GM19351 (cell line): ENCODE data around the gene RPS15.
"Not testable (repeated sequence)": the region's sequence is repeated elsewhere in the genome, so short reads cannot be mapped to it uniquely, and the experiment has no call there.

Source experiments
- ATAC-seq: cut with Tn5 transposase; IDR thresholded peaks from one replicate; pipeline ENCODE4 v1.9.1; 2021; ENCODE audit warnings: mild to moderate bottlenecking, moderate library complexity; ENCODE audit not compliant: unreplicated experiment

The RPS15 gene

DNA sequence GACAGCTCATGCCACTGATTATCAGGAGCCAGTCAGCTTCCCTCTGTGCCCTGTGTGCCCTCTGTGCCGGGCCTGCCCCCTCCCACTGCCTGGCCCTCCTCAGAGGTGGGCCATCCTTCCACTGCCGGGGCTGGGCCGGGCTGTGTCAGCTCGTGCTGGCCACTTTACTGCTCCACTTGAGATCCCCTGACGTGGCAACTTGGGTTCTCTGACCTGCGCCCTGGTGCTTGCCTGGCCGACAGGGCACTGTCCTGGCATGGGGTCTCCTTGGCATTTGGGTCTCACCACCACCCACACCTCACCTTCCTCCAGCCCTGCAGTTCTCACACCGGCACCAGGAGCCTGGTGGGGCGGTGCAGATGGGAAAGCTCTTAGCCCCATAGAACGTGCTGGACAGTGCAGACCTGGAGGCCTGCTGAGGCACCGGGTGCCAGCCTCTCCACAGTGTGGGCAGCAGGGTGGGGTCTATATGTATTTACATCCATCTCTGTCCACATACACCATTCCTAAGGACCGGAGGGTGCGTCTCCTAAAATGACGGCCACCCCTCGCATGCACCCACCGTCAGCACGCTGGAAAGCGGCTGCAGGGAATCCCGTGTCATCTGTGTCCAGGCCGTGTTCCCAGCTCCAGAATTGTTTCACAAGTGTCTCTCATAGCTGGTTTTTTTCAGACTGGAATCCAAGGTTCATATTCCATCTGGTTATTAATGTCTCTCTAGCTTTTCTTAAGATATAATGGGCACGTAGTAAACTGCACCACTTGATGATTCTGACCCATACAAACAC lies 19.1 kb upstream of the RPS15 start:
- ATAC-seq: no peak

DNA sequence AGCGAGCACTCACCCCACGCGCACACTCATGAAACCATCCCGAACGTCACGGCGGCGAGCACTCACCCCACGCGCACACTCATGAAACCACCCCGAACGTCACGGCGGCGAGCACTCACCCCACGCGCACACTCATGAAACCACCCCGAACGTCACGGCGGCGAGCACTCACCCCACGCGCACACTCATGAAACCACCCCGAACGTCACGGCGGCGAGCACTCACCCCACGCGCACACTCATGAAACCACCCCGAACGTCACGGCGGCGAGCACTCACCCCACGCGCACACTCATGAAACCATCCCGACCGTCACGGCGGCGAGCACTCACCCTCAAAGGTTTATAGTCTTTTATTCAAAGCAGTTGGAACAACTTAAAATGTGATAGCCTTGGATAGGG lies 18.1 kb upstream of the RPS15 start:
- ATAC-seq: not testable (repeated sequence)

DNA sequence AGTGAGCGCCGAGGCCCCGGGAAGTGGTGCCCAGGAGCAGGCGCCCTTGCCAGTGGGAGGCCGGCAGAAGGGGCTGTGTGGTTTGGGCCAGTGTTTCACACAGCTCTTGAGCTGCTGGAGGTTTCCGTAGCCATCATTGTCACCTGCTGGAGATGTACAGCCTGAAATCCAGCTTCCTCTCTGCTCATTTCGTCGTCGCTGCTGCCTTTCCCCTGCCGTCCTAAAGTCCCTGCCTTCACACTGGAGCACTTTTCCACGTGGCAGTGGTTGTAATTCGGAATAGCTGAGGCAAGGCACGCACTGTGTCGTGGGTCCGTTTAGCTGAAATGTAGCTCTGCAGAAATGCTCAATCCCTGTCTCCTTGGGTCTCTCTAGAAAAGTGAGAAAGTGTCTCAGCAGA lies 17.6 kb upstream of the RPS15 start:
- no peak for ATAC-seq

DNA sequence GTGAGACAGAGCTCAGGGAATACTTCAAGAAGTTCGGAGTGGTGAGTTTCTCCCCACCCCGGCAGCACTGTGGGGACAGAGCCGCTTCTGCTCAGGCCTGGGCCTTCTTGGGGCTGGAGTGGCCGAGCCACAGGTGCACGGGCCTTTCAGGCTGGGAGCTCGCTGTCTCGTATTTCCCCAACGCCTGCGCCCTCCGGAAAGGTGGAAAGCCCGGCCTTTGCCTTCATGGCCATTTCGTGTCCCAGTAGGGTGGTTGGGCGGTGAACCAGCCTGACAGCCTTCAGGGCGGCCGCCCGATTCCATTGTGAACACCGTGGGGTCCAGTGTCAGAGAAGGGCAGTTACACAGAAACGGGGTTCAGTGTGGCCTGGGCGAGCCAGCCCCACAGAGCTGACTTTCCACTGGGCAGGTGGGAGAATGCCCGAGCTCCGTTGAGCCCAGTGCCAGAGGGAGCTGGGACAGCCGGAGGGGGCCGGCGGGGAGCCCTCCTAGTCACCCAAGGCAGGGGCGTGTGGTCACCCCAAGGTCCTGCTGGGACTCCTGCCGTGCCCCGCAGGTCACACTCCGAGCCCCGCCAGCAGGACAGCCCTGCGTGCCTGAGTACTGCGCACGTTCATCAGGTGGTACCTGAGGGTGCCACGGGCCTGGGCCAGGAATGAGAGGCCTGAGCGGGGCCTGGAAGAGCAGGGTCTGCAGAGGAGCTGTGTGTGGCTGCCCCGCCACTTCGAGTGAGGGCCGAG lies 16.8 kb upstream of the RPS15 start:
- no peak for ATAC-seq

DNA sequence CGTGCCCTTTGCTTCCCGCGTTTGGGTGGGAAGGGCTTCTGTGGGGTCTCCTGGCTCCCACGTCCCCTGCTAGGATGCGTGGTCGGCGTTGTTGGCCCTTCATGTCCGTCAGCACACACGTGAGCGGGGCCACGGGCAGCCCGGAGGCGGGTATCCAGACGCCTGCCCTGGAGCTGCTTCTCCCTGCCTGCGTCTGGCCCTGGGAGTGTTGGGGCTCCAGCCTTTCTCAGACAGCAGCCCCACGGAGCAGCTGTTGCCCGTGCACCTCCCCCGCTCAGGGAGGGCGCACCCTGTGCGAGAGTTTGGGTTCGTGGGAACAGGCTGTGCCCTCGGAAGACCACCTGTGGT lies 16.3 kb upstream of the RPS15 start:
- ATAC-seq: no peak

DNA sequence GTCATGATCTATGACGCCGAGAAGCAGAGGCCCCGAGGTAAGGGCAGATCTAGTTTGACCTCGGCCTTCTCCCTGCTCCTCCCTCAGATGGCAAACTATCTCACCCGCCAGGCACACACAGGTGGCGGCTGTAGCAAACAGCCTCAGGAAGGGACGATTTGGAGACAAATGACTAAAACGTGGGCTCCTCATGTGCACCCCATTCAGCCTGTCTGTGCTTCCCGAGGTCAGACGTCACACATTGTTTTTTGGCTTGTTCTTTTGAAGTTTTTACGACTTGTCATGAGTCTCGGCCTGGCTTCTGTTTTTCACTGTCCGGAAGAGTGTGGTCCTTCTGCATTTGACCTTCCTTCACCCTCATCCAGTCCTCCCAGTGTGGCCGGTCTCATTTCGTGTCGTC lies 15.8 kb upstream of the RPS15 start:
- ATAC-seq: no peak

DNA sequence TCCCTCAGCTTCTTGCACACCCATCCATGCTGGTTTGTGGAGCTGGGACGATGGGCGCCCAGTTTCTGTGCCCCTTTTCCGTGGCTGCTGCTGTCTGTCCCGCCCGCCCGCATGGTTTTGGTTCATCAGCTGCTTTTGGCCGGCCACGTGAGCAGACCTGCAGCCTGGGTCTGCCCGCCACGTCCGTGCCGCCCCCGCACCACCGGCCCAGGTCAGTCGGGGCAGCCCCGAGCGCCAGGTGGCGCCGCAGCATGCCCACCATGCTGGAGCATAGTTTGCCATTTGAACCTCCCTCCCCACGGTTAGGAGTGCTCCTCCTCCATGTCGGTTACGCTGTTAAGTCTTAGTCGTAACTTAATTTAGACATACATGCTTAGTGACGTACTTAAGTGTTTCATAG lies 15.3 kb upstream of the RPS15 start:
- ATAC-seq: no peak

DNA sequence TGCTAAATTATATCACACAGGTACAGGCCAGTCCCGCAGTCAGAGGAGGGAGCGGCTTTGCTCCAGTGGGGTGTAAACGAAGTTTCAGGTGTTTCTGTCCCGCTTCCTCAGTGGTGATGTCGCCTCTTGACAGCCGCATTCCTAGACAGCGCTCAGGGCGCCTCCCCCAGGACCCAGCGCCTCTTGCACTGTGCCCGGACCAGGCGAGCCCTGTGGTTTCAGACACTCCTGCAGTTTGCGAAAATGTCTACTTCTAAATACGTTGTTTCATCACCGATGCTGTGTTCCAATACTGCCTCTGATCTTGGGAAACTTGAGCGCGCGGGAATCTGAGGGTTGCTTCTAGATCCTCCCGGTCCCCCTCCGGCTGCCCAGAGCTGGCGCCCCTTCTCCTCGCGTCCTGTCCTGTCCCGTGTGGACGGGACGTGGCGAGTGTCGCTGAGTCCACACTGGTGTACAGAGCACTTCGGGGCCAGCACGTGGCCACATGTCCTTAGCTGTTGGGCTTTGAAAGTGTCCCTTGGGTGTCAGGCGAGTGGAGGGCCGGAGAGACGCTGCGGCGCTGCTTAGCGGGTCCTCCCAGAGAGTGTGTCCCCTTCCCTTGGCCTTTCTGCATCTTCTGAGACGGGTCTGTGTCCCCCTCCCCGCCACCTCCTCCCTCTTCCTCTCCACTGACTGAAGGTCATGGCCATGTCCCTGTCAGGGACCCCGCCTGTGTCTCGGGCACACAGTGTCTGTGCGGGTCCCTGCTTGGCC lies 14.6 kb upstream of the RPS15 start:
- ATAC-seq: no peak

DNA sequence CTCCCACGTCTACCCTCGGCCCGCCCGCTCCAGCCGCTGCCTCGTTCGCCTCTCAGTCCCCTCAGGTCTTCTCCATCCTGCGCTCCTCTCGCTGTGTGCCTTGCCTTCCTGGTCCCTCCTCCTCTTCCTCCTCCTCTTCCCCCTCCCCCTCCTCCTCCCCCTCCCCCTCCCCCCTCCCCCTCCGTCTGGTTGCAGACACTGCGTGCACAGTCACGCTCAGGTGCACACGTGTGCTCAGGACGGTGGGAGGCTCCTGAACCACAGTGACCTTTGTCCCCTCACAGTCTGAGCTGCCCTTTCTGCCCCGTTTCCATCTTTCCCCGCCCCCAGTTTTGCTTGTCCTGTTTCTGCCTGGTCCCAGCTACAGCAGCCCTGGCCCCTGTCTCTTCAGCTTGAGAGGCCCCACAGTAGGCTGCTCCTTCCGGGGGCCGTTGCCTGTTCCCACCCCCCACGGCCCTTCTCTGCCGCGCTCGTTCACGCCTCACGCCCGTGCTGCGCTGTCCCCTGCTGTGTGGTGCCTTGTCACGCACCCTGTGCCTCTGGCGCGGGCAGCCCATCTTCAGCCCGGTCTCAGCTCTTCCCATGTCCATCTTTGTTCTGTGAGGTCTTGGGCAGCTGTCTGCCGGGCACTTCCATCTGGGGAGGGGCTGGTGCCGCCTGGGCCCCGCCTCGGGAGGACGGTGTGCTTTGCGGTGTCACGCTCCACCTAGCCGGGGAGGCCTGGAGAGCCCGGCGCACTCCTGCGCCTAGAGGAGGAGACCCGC lies 13.8 kb upstream of the RPS15 start:
- no peak for ATAC-seq

DNA sequence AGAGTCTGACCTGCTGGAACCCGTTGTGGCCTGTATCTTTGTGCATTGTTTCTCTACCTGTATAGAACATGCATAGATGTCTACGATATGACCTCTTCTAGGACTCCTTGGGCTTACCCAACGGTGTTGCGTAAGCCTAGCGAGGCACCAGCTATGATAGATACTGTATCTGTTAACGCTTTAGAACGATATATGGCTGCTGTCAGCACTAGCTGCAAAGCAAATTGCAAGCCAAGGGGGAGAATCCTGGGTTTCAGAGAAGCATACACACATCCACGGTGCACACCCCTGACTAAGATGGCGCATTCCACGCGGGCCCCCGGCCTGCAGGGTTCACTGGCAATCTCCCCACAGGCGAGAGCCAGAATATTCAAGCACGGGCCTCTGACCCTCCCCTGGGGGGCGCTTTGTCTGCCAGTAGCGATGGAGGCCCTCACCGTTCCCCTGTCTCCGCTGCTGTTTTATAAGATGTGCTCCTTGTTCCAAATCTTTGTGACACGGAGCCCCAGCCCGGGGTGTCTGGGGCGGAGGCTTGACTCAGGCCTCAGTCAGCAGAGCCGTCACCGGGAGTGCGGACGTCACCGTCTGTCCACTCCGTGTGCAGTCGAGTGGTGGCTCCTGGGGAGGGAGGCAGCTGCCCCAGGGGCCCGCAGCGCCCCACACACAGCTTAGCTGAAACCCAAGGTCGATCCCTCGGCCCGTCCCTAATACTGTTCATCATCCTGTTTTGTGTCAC lies 12.9 kb upstream of the RPS15 start:
- no peak for ATAC-seq

DNA sequence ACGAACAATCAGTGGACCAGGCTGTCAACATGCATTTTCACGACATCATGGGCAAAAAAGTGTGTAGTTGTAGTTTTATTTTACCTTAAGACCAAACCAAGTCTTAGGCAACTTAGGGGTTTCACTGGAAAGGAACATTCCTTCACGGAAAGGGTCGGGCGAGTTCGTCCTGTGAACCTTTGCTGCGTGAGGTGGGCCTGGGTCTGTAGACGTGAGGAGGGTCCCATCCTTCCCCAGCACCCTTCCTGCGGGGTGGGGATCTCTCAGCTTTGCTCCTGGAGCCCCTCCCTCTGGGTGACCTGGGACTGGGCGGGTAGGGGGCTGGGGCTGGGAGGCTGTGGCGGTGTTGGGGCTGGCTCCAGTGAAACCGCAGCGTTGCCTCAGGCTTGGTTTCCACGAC lies 12.3 kb upstream of the RPS15 start:
- ATAC-seq: no peak

DNA sequence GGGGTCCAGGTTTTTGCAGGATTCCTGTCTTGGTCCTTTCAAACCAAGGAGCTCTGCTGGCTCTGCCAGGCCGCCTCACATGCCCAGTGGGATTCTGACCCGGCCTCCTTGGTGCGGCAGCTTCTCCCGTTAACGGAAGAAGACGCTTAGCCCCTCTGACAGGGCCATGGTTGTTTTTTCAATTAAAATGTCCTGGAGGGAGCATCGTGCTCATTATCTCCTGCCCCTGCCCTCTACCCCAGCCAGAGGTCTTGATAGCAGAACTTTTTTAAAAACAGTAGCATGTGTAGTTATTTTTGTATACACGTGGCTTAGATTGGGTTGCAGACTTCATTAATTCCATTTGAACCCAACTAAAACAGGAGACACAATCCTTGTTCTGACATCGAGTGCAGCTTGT lies 11.5 kb upstream of the RPS15 start:
- ATAC-seq: no peak

DNA sequence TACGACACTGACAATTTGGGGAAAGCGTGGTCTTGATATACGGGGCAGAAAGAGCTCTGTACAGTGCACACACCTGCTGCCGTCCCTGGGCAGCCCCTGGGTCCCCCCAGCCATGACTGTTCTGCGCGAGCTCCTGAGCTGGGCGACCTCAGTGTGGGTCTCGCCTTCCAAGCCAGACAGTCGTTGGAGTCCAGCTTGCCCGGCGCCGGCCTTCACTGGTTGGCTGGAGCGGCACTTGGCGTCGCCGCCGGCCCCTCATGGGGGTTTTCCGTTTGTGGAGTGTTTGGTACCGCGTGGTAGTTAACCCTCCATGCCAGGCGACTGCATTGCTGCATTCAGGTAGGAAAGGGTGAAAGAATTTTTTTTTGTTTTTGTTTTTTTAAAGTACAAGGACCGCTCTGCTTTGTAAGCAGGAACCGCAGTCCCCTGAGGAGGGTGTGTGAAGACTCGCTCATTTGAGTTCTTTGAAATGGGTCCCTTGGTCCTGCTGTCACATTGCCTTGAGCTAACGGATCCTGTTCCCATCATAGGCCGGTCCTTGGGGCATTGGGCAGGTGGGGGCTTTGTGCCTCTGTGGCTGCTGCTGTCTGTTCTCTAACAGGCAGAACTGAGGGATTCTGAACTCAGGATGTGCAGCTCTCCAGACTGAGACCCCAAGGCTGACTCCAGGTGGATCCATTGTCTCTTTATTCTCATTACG lies 10.8 kb upstream of the RPS15 start:
- ATAC-seq: no peak

DNA sequence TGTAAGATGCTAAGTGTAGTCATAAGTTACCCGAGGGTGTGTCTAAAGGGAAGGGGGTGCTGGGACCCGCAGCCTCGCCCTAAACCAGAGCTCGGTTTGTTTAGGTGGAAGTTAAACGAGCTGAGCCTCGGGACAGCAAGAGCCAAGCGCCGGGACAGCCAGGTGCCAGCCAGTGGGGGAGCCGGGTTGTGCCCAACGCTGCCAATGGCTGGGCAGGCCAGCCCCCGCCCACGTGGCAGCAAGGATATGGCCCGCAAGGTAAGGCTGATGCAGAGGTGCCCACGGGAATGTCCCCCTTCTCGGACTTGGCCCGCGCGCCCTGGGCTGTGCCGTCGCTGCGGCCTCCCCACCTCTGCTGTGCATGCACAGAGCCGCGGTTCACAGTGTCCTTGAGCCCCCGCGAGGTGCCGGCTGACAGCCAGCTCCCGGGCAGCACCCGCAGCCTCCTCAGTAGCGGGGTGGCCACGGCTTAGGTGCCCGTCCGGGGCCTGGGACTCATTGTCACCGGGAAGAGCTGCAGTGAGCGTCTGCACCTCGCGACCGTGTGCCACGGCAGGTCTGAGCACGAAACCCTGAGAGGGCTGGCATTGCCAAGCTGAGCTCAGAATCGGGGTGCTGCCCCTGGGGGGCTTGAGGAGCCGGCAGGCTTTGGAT lies 9.3 kb upstream of the RPS15 start:
- no peak for ATAC-seq

DNA sequence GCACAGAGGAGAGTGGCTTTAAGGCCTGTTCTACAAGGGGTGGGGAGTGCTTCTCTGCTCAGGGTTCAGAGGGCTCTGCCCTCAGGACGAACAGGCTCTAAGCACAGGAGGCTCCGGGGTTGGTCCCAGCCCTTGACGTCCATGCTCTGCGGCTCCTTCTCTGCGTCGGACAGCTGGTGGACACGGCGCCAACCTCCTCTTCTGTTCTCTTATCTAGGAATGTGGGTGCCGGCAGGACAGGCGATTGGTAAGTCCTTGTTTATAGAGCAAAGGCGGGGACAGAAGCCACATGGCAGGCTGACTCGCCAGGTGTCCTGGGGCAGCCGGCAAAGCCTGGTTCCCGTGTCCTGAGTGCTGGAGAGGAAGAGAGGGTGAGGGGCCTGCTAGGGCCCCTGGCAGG lies 8.4 kb upstream of the RPS15 start:
- ATAC-seq: no peak

DNA sequence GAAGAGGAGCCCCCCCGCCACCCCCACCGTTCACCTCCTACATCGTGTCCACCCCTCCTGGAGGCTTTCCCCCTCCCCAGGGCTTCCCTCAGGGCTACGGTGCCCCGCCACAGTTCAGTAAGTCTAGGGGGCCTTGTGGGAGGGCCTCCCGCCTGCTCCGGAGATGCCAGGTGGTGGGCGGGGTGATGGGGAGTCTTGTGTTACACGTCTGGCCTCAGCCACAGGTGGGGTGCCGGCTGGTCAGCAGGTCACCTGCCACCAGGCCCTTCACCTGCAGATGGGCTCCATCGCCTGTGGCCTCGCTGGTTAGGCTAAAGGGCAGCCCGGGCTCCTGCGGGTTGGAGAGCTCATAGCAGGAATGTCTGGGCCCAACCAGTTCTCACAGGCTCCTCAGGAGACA lies 8.0 kb upstream of the RPS15 start:
- ATAC-seq: no peak

DNA sequence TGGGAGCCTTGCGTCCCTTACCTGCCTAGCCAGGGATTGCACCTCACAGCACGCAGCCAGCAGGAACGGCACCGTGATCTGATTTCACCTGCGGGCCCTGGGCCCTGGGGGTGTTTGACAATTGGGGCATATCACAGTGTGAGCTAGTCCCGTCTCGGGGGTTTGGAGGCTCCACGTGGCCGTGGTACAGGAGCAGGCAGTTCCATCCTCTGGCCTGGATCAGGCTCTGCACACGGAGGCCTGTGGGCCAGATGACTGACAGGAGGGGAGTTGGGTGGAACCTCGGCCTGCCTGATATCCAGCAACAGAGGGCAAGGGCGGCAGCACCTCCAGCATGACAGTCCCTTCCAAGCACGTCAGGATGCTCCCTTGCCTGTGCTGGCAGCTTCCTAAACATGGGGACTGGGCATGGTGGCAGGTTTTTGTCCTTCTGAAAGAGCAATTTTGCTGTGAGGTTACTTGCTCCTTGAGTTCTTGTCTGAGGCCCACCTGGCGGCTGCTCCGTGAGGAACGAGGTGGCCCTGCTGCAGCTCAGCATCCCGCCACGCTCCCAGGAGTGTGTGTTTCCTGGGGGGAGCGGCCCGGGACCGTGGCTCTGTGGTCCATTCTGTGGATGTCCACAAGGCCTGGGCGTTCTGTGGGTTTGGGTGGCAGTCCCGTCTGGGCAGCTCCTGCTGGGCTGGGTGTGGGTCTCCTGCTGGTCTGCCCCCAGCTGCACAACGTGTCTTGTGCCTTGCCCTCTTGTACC lies 6.3 kb upstream of the RPS15 start:
- no peak for ATAC-seq

DNA sequence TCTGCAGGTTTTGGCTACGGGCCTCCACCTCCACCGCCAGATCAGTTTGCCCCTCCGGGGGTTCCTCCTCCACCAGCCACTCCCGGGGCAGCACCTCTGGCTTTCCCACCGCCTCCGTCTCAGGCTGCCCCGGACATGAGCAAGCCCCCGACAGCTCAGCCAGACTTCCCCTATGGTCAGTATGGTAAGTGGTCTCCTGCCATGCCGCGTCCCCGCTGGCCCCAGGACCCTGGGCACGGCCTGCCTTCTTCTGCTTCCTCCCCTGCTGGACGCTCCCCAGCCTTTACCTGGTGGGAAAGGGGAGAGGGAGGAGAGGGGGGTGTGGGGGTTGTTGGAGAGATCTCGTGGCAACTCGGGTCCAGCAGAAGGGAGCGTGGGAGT lies 5.7 kb upstream of the RPS15 start:
- no peak for ATAC-seq
